HG02884 (cell line): ENCODE data around the gene PPP2R2D.
"Not testable (repeated sequence)": the region's sequence is repeated elsewhere in the genome, so short reads cannot be mapped to it uniquely, and the experiment has no call there.

Experiments
- ATAC-seq: cut with Tn5 transposase; IDR thresholded peaks from one replicate; pipeline ENCODE4 v1.9.1; 2021; ENCODE audit warnings: mild to moderate bottlenecking, moderate library complexity; ENCODE audit not compliant: unreplicated experiment

PPP2R2D gene

DNA sequence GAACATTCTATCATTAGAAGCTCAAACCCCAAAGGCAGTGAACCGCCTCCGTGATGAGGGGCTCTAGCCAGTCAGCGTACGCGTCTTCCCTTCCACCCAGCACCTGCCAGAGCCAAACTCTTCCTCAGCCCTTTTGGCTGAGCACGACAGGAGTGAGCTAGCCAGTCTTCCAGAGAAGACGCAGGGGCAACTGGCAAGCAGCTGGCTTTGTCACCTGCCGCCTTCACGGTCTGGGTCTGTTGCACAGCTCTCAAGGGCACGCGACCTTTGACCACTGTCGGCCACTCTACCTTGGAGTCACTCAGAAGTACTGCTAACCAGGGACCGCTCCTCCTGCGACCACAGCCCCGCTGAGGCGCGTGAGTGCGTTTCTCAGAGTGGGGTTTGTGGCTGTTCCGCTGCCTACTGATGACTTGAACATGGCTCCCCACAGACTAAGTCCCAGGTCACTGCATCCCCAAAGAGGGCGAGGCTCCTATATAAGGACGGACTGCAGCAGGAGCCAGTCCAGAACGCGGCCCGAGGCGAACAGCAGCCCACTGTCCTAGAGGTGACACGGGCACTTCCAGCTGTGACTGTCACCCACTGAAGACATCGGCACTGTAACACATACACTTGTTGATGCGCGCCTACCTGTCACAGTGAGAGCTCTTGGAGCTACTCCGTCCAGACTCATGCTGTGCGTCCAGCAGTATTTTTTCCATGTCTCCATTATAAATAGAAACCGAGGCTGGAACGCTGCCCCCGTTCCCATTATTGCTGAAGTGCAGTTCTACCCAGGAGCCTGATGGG lies 72.5 kb downstream of the PPP2R2D start:
- ATAC-seq: no peak

DNA sequence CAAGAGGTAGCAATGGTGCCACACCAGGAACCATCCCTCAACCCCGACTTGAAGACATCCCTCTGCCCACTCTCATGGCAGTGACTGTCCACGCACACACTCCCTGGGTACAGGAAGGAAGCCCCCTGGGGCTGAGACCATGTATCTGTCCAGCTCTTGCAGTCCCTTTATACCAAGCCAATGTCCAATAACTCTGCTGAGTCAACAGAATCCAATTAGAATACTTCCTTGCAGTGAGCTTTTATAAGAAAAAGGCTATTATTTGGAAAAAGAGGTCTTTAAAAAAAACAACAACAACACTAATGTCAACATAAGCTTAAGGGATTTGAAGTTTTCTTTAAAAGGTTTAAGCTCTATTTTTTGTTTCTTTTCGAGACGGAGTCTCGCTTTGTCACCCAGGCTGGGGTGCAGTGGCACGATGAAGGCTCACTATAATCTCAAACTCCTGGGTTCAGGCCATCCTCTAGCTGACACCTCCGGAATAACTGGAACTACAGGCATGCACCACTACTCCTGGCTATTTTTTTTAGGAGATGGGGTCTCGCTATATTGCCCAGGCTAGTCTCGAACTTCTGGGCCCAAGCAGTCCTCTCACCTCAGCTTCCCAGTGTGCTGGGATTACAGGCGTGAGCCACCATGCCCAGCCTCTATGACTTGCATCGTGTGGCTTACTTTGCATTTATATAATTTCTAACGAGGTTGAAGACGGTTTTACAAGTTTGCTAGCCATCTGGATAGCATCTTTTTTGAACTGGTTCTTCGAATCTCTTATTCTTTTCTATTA lies 73.4 kb downstream of the PPP2R2D start:
- ATAC-seq: no peak

DNA sequence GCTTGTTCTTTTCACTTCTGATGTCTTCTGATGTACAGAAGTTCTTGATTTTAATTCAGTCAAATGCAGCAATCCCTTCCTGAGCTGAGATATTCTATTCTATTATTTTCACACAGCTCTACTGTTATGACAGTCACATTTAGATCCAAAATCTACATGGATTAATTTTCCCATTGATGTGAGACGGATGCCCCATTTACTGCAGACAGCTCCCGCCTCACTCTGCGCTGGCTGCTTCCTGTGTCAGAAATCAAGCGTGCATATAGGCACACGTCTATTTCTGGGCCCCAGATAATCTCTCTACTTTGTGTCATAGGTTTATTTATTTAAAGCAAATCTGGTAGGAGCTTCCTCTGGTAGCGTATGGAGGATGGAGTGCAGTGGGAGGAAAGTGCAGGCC lies 74.2 kb downstream of the PPP2R2D start:
- no peak for ATAC-seq

- ATAC-seq: no peak
These were observed 75.0 kb downstream of the PPP2R2D start for GRCh38 chr10:131975796-131976195.

DNA sequence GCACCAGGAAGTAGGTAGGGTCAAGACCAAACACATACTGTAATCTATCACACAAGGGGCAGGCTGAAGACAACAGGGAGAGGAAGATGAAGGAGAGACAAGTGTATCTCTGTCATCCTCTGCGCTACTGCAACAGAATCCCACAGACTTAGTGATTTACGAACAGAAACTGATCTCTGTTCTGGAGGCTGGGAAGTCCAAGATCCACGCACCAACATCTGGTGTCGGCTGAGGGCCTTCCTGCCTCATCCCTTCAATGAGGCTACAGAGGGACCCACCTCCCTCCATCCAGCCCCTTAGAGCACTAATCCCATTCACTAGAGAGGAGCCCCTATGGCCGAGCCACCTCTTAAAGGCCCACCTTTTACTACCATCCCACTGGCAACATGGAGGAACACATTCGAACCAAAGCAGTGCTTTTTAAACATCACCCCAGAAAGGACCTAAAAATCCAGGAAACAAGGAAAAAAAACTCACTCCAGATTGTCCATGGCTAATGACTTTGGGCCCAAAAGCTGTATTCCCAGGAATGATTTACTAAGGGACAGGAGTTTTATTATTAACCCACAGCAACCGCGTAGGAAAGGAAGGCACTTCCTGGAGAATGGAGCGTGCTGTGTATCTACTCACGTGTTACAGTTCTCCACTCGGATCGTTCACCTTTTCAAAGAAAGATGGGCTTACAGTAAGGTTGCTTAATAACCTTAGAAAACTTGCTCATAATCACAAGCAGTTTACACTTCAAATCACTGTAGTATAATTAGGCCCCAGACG lies 76.7 kb downstream of the PPP2R2D start:
- ATAC-seq: no peak

DNA sequence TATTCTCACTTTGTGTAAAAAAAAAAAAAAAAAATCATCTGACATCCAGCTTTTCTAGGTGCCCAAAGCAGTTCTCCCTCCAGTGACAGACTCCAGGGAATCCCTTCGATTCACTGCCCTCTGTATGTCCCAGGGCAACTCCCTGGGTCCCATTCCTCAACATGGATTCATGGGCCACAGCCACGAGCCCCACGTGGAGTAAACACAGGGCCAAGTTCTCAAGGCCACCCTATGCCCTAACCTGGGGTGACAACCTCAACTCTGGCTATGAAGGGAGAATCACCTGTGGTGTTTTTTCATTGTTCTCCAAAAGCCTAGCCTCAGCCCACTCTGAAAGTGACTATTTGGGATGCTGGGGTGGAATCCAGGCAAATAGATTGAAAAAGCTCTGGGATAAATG lies 77.6 kb downstream of the PPP2R2D start:
- ATAC-seq: no peak

DNA sequence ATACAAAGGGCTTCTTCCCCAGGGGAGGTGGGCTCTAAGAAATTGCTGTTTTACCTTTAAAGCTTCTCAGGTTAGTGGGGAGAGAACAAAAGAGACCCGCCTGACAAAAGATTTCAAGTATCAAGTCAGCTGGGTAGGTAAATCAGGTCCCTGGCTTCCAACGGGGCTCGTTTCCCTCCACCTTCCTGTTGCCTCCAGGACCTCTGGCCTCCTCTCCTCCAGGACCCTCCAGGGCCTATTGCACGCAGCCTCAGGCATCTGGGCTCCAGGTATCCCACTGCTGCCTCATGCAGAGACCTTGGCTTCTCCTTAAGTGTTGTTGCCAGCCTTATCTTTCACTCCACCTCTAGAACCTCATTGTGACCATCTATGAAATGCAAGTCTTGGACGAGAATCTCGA lies 78.0 kb downstream of the PPP2R2D start:
- ATAC-seq: no peak

- no peak for ATAC-seq
These were observed 78.5 kb downstream of the PPP2R2D start for GRCh38 chr10:131979336-131979735.

DNA sequence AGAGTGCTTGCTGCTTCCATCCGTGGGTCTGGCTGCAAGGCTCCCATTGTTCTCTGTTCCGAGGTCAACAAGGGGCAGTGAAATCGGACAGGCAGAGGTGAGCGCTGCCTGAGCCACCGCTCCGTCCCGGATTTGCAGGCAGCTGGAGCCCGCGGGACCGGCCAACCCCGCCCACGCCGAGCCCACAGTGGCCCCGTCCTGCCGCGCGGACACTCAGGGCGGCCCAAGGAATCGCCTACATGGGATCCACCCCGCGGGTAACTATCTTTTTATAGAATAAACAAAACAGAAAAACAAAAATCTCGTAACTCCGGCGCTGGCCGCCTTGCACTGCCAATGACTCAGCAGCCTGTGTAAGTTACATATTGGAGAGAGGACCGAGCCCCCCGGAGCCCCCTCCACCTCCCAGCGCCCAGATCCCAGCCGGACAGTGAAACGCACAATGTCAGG lies 79.0 kb downstream of the PPP2R2D start:
- ATAC-seq: no peak

- ATAC-seq: no peak
These were observed 79.5 kb downstream of the PPP2R2D start for GRCh38 chr10:131980321-131980720.

GRCh38 chr10:131980761-131981428 lies 80.1 kb downstream of the PPP2R2D start:
- no peak for ATAC-seq

GRCh38 chr10:131981429-131982184 lies 80.8 kb downstream of the PPP2R2D start, which contains the start of gene BNIP3:
Gene BNIP3, minus strand, starts transcription at chr10:131981923. Its CDS starts 117 bp downstream, at chr10:131981806.
- peak; percentile 81 for ATAC-seq

DNA sequence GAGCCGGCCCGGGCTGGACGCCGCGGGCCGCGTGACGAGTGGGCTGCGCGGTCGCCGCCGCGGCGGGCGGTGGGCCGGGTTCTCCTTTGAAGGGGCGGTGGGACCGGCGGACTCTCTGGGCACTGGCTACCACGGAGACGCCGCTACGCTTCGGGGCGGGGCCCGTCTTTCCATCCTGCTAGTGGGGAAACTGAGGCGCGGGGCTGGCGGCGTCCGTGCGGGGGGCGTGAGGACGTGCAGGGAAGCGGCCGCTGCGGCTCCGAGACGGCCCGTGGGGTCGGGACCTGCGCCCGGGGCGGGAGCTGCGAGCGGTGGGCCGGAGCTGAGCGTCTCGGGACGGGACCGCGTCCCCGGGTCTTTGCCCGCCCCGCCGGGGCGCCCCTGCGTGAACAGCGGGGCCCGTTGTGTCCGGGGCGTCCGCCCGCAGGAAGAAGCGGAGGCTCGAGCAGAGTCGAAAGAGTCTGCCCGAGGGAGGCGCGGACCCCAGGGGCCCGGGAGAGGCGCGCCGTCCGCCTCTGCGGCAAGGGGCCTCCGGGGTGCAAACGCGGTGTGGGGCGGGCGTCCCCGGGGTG lies 81.5 kb downstream of the PPP2R2D start:
- ATAC-seq: peak; percentile 21

DNA sequence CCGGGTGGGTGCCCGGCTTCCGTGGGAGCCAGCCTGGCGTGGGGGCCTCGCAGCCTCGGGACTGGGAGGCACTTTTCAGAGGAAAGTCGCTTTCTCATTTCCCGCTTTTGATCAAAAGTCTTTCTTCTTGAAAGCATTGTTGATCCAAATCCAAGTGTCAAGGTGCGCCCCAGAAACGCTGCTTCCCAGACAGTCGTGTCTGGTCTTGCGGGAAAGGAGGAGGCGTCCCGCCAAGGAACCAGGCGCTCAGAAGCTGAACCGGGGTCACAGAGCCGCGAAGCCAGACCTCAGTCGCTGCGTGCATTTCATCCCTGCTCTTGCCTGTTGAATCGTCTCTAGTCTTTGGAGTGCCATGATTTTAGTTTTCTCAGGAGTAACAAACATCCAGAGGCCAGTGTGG lies 82.0 kb downstream of the PPP2R2D start:
- no peak for ATAC-seq

- ATAC-seq: no peak
These were observed 83.0 kb downstream of the PPP2R2D start for GRCh38 chr10:131983780-131984179.

- ATAC-seq: not testable (repeated sequence)
These were observed 86.0 kb downstream of the PPP2R2D start for GRCh38 chr10:131986851-131987250.

DNA sequence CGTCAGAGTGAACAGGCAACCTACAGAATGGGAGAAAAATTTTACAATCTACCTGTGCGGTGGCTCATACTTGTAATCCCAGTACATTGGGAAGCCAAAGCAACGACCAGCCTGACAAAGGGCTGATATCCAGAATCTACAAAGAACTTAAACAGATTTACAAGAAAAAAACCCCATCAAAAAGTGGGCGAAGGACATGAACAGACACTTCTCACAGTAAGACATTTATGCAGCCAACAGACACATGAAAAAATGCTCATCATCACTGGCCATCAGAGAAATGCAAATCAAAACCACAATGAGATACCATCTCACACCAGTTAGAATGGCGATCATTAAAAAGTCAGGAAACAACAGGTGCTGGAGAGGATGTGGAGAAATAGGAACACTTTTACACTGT lies 86.5 kb downstream of the PPP2R2D start:
- not testable (repeated sequence) for ATAC-seq

DNA sequence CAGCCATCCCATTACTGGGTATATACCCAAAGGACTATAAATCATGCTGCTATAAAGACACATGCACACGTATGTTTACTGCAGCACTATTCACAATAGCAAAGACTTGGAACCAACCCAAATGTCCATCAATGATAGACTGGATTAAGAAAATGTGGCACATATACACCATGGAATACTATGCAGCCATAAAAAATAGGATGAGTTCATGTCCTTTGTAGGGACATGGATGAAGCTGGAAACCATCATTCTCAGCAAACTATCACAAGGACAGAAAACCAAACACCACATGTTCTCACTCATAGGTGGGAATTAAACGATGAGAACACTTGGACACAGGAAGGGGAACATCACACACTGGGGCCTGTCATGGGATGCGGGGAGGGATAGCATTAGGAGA lies 87.0 kb downstream of the PPP2R2D start:
- not testable (repeated sequence) for ATAC-seq

- ATAC-seq: no peak
These were observed 90.9 kb downstream of the PPP2R2D start for GRCh38 chr10:131991726-131992125.

DNA sequence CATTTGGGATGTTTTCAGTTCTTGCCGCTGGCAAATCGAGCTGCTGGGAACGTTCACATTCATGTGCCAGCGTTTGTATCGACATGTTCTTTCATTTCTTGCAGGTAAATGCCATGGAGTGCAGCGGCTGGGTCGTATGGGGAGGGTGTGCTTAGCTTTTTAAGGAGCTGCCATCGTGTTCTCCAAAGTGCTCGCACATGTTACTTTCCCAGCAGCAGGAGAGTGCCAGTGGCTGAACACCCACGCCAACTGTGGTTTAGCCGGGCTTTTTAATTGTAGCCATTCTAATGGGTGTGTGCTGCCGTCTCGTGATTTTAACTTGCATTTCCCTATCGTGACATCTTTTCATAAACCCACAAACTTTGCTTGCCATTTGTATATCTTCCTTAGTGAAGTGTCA lies 92.5 kb downstream of the PPP2R2D start:
- ATAC-seq: no peak
